GM23338 (cell line): ENCODE measurements around the gene TUSC7. TPM values are rescaled to one million over a fixed set of nuclear protein-coding genes. Genes with fewer than 3 reads are reported as not detected.

Source experiments
- ATAC-seq: fragments of 200-7000 bp; cut with Tn5 transposase; 3 replicates; pipeline ENCODE4 v1.9.1; 2020
- DNase-seq: peaks from one replicate; pipeline ENCODE4 v3.0.0-alpha.2; 2015; ENCODE audit warnings: low spot score
- H2AFZ ChIP-seq: fragments of 200-600 bp; sonication (generic); 2 replicates; pipeline ENCODE4 v1.8.0; 2016; ENCODE audit warnings: antibody characterized with exemption, mild to moderate bottlenecking, moderate library complexity
- H3F3A ChIP-seq: fragments of 200-600 bp; sonication (generic); replicated peaks from 2 replicates; pipeline ENCODE4 v1.8.0; 2017; ENCODE audit warnings: antibody characterized with exemption, mixed run types, low read depth
- H3K27ac ChIP-seq: fragments of 200-600 bp; sonication (generic); 2 replicates; pipeline ENCODE4 v1.6.1; 2016; ENCODE audit warnings: low read depth
- H3K27me3 ChIP-seq: fragments of 200-600 bp; sonication (generic); 2 replicates; pipeline ENCODE4 v1.8.0; 2016; ENCODE audit warnings: mild to moderate bottlenecking, mixed run types, moderate library complexity; ENCODE audit not compliant: insufficient read depth
- H3K36me3 ChIP-seq: fragments of 200-600 bp; sonication (generic); 2 replicates; pipeline ENCODE4 v1.8.0; 2016; ENCODE audit warnings: mild to moderate bottlenecking; ENCODE audit not compliant: insufficient read depth
- H3K4me1 ChIP-seq: fragments of 200-600 bp; sonication (generic); 2 replicates; pipeline ENCODE4 v1.8.0; 2016; ENCODE audit warnings: mild to moderate bottlenecking, moderate library complexity; ENCODE audit not compliant: insufficient read depth
- H3K4me2 ChIP-seq: fragments of 200-600 bp; sonication (generic); 2 replicates; pipeline ENCODE4 v1.7.1; 2017; ENCODE audit warnings: mixed run types
- H3K4me3 ChIP-seq: fragments of 200-600 bp; sonication (generic); 2 replicates; pipeline ENCODE4 v1.6.1; 2016; ENCODE audit warnings: mixed run types
- H3K79me2 ChIP-seq: fragments of 200-600 bp; sonication (generic); replicated peaks from 2 replicates; pipeline ENCODE4 v1.8.0; 2017; ENCODE audit warnings: mild to moderate bottlenecking; ENCODE audit not compliant: insufficient read depth
- H3K9me2 ChIP-seq: fragments of 200-600 bp; sonication (generic); 2 replicates; pipeline ENCODE4 v1.8.0; 2017; ENCODE audit not compliant: insufficient read depth
- H4K20me1 ChIP-seq: fragments of 200-600 bp; sonication (generic); replicated peaks from 2 replicates; pipeline ENCODE4 v1.8.0; 2017; ENCODE audit warnings: mild to moderate bottlenecking; ENCODE audit not compliant: insufficient read depth
- H3K27ac Mint-ChIP-seq: 2 replicates; pipeline ENCODE4 v1.8.0; 2020; ENCODE audit warnings: inconsistent platforms, mild to moderate bottlenecking, moderate library complexity, mixed read lengths
- H3K27me3 Mint-ChIP-seq: 3 replicates; pipeline ENCODE4 v1.8.0; 2022; ENCODE audit warnings: low read depth, mild to moderate bottlenecking, moderate library complexity, mixed read lengths, inconsistent platforms; ENCODE audit not compliant: insufficient read depth, poor library complexity
- H3K36me3 Mint-ChIP-seq: 3 replicates; pipeline ENCODE4 v1.8.0; 2021; ENCODE audit warnings: low read depth, mild to moderate bottlenecking, inconsistent platforms, moderate library complexity, mixed read lengths
- H3K4me1 Mint-ChIP-seq: 3 replicates; pipeline ENCODE4 v1.8.0; 2020; ENCODE audit warnings: mild to moderate bottlenecking, inconsistent platforms, mixed read lengths
- H3K4me3 Mint-ChIP-seq: 3 replicates; pipeline ENCODE4 v1.8.0; 2021; ENCODE audit warnings: moderate library complexity, mild to moderate bottlenecking, inconsistent platforms, mixed read lengths
- H3K9me3 Mint-ChIP-seq: 3 replicates; pipeline ENCODE4 v1.8.0; 2020; ENCODE audit warnings: moderate library complexity, mild to moderate bottlenecking, inconsistent platforms, mixed read lengths
- CREB1 ChIP-seq: fragments of 250-450 bp; sonication (Bioruptor Pico); IDR thresholded peaks from 2 replicates; pipeline ENCODE4 v1.5.0; 2020; ENCODE audit warnings: low read depth, mild to moderate bottlenecking, moderate library complexity
- EZH2 ChIP-seq: fragments of 200-600 bp; sonication (generic); IDR thresholded peaks from one replicate; pipeline ENCODE4 v1.8.0; 2017; ENCODE audit warnings: antibody characterized with exemption, mild to moderate bottlenecking, low read depth; ENCODE audit not compliant: unreplicated experiment
- EZH2phosphoT487 ChIP-seq: fragments of 200-600 bp; sonication (generic); IDR thresholded peaks from one replicate; pipeline ENCODE4 v1.8.1; 2018; ENCODE audit warnings: antibody characterized with exemption; ENCODE audit not compliant: unreplicated experiment
- JUNB ChIP-seq: IDR thresholded peaks from one replicate; pipeline ENCODE4 v1.6.1; 2016; ENCODE audit warnings: antibody characterized with exemption; ENCODE audit not compliant: unreplicated experiment
- NANOG ChIP-seq: IDR thresholded peaks from 2 replicates; pipeline ENCODE4 v1.6.1; 2016; ENCODE audit warnings: antibody characterized with exemption, borderline replicate concordance
- POLR2AphosphoS5 ChIP-seq: IDR thresholded peaks from 2 replicates; pipeline ENCODE4 v1.6.1; 2016; ENCODE audit warnings: antibody characterized with exemption, low read depth
- STAT1 ChIP-seq: IDR thresholded peaks from one replicate; pipeline ENCODE4 v1.6.1; 2016; ENCODE audit warnings: antibody characterized with exemption; ENCODE audit not compliant: unreplicated experiment
- ZNF114 ChIP-seq: fragments of 250-450 bp; sonication (Bioruptor Pico); IDR thresholded peaks from 2 replicates; pipeline ENCODE4 v1.5.0; 2020; ENCODE audit warnings: mild to moderate bottlenecking, moderate library complexity
- ZNF331 ChIP-seq: fragments of 250-450 bp; sonication (Bioruptor Pico); IDR thresholded peaks from 2 replicates; pipeline ENCODE4 v1.5.0; 2020; ENCODE audit warnings: low read depth, mild to moderate bottlenecking, moderate library complexity
- polyA plus RNA-seq: library from polyadenylated mRNA; unstranded; fragments of >200 nt; fragmentation: Nextera tagmentation; extraction: Ambion mirVana; gene quantifications from 2 replicates; pipeline ENCODE4 v1.2.1, GENCODE V29; 2016
- total RNA-seq: library from RNA; depleted of rRNA; stranded (reverse); fragments of >200 nt; shearing (Covaris generic); gene quantifications from 2 replicates; pipeline ENCODE4 v1.2.3, GENCODE V29; 2014
- TF ChIP-seq, protein P1 (sequence below): IDR thresholded peaks from 2 replicates; pipeline ENCODE4 v1.6.1; 2016; ENCODE audit warnings: antibody characterized with exemption
- TF ChIP-seq, protein P2 (sequence below), 2 experiments: fragments of 200-600 bp in 1 of 2; sonication (generic) in 1 of 2; conservative IDR thresholded peaks; 2 replicates each; pipeline versions ENCODE4 v1.5.1 to v1.6.1; 2016 to 2017; ENCODE audit warnings: antibody characterized with exemption in 2 of 2, low read depth in 2 of 2, mild to moderate bottlenecking in 2 of 2, moderate library complexity in 1 of 2
- TF ChIP-seq, protein P3 (sequence below): IDR thresholded peaks from one replicate; pipeline ENCODE4 v1.6.1; 2018; ENCODE audit warnings: antibody characterized with exemption; ENCODE audit not compliant: unreplicated experiment
- TF ChIP-seq, protein P4 (sequence below): fragments of 250-450 bp; sonication (Bioruptor Pico); IDR thresholded peaks from 2 replicates; pipeline ENCODE4 v1.5.0; 2020; ENCODE audit warnings: mild to moderate bottlenecking, moderate library complexity

The TUSC7 gene
- total and polyA plus RNA-seq, 2 experiments from 2014 or later = not detected

DNA sequence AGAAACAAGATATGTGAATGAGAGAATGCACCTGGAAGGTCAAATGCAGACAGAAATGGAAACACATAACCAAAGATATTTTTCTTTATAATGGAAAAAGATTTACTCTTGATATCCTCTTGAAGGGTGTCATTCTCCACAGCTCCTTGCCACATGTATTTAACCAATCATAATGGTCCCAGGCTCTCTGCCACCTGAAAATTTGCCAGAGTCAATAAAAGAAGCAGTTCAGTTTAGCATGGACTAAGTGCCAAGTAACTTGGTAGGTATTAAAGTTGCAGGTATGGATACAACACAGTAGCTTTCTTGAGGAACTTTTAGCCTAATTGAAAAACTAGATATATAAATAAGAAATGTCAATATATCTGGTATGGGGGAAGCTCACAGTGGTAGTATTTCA, 33.5 kb downstream of the TUSC7 start:
- no peak for DNase-seq
- H3F3A ChIP-seq = no peaks in the 10 kb centered on the region
- H2AFZ ChIP-seq = no peak overlapping the region
- H3K36me3 ChIP-seq = no peaks in the 10 kb centered on the region
- no peak for ATAC-seq
- no peaks in the 10 kb centered on the region for H3K4me1 ChIP-seq
- TF ChIP-seq EZH2 (no peak), JUNB (no peak), STAT1 (no peak), CREB1 (CRISPR knock-in tag) (no peak), ZNF331 (CRISPR knock-in tag) (no peak), NANOG (no peak), POLR2AphosphoS5 (no peak), EZH2phosphoT487 (no peak), ZNF114 (no peak)
- TF ChIP-seq, protein P1, sequence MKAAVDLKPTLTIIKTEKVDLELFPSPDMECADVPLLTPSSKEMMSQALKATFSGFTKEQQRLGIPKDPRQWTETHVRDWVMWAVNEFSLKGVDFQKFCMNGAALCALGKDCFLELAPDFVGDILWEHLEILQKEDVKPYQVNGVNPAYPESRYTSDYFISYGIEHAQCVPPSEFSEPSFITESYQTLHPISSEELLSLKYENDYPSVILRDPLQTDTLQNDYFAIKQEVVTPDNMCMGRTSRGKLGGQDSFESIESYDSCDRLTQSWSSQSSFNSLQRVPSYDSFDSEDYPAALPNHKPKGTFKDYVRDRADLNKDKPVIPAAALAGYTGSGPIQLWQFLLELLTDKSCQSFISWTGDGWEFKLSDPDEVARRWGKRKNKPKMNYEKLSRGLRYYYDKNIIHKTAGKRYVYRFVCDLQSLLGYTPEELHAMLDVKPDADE = no peak
- TF ChIP-seq, protein P2, sequence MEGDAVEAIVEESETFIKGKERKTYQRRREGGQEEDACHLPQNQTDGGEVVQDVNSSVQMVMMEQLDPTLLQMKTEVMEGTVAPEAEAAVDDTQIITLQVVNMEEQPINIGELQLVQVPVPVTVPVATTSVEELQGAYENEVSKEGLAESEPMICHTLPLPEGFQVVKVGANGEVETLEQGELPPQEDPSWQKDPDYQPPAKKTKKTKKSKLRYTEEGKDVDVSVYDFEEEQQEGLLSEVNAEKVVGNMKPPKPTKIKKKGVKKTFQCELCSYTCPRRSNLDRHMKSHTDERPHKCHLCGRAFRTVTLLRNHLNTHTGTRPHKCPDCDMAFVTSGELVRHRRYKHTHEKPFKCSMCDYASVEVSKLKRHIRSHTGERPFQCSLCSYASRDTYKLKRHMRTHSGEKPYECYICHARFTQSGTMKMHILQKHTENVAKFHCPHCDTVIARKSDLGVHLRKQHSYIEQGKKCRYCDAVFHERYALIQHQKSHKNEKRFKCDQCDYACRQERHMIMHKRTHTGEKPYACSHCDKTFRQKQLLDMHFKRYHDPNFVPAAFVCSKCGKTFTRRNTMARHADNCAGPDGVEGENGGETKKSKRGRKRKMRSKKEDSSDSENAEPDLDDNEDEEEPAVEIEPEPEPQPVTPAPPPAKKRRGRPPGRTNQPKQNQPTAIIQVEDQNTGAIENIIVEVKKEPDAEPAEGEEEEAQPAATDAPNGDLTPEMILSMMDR (conservative IDR thresholded peaks at IDR 0.05; ENCODE audit: low read depth in 2 of 2) = no peak
- TF ChIP-seq, protein P3, sequence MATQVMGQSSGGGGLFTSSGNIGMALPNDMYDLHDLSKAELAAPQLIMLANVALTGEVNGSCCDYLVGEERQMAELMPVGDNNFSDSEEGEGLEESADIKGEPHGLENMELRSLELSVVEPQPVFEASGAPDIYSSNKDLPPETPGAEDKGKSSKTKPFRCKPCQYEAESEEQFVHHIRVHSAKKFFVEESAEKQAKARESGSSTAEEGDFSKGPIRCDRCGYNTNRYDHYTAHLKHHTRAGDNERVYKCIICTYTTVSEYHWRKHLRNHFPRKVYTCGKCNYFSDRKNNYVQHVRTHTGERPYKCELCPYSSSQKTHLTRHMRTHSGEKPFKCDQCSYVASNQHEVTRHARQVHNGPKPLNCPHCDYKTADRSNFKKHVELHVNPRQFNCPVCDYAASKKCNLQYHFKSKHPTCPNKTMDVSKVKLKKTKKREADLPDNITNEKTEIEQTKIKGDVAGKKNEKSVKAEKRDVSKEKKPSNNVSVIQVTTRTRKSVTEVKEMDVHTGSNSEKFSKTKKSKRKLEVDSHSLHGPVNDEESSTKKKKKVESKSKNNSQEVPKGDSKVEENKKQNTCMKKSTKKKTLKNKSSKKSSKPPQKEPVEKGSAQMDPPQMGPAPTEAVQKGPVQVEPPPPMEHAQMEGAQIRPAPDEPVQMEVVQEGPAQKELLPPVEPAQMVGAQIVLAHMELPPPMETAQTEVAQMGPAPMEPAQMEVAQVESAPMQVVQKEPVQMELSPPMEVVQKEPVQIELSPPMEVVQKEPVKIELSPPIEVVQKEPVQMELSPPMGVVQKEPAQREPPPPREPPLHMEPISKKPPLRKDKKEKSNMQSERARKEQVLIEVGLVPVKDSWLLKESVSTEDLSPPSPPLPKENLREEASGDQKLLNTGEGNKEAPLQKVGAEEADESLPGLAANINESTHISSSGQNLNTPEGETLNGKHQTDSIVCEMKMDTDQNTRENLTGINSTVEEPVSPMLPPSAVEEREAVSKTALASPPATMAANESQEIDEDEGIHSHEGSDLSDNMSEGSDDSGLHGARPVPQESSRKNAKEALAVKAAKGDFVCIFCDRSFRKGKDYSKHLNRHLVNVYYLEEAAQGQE = no peak
- TF ChIP-seq, protein P4, sequence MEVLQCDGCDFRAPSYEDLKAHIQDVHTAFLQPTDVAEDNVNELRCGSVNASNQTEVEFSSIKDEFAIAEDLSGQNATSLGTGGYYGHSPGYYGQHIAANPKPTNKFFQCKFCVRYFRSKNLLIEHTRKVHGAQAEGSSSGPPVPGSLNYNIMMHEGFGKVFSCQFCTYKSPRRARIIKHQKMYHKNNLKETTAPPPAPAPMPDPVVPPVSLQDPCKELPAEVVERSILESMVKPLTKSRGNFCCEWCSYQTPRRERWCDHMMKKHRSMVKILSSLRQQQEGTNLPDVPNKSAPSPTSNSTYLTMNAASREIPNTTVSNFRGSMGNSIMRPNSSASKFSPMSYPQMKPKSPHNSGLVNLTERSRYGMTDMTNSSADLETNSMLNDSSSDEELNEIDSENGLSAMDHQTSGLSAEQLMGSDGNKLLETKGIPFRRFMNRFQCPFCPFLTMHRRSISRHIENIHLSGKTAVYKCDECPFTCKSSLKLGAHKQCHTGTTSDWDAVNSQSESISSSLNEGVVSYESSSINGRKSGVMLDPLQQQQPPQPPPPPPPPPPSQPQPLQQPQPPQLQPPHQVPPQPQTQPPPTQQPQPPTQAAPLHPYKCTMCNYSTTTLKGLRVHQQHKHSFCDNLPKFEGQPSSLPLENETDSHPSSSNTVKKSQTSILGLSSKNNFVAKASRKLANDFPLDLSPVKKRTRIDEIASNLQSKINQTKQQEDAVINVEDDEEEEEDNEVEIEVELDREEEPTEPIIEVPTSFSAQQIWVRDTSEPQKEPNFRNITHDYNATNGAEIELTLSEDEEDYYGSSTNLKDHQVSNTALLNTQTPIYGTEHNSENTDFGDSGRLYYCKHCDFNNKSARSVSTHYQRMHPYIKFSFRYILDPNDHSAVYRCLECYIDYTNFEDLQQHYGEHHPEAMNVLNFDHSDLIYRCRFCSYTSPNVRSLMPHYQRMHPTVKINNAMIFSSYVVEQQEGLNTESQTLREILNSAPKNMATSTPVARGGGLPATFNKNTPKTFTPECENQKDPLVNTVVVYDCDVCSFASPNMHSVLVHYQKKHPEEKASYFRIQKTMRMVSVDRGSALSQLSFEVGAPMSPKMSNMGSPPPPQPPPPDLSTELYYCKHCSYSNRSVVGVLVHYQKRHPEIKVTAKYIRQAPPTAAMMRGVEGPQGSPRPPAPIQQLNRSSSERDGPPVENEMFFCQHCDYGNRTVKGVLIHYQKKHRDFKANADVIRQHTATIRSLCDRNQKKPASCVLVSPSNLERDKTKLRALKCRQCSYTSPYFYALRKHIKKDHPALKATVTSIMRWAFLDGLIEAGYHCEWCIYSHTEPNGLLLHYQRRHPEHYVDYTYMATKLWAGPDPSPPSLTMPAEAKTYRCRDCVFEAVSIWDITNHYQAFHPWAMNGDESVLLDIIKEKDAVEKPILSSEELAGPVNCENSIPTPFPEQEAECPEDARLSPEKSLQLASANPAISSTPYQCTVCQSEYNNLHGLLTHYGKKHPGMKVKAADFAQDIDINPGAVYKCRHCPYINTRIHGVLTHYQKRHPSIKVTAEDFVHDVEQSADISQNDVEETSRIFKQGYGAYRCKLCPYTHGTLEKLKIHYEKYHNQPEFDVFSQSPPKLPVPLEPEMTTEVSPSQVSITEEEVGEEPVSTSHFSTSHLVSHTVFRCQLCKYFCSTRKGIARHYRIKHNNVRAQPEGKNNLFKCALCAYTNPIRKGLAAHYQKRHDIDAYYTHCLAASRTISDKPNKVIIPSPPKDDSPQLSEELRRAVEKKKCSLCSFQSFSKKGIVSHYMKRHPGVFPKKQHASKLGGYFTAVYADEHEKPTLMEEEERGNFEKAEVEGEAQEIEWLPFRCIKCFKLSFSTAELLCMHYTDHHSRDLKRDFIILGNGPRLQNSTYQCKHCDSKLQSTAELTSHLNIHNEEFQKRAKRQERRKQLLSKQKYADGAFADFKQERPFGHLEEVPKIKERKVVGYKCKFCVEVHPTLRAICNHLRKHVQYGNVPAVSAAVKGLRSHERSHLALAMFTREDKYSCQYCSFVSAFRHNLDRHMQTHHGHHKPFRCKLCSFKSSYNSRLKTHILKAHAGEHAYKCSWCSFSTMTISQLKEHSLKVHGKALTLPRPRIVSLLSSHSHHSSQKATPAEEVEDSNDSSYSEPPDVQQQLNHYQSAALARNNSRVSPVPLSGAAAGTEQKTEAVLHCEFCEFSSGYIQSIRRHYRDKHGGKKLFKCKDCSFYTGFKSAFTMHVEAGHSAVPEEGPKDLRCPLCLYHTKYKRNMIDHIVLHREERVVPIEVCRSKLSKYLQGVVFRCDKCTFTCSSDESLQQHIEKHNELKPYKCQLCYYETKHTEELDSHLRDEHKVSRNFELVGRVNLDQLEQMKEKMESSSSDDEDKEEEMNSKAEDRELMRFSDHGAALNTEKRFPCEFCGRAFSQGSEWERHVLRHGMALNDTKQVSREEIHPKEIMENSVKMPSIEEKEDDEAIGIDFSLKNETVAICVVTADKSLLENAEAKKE (CRISPR knock-in tag) = no peak
- no peaks in the 10 kb centered on the region for H3K9me2 ChIP-seq
- H3K79me2 ChIP-seq = no peaks in the 10 kb centered on the region
- no peak overlapping the region for H3K27ac Mint-ChIP-seq
- H3K36me3 Mint-ChIP-seq = no peaks in the 10 kb centered on the region; the same call in 2 of the 3 replicates
- no peaks in the 10 kb centered on the region for H3K4me1 Mint-ChIP-seq
- no peaks in the 10 kb centered on the region for H4K20me1 ChIP-seq
- H3K9me3 Mint-ChIP-seq = no peaks in the 10 kb centered on the region; the same call in 1 of the 3 replicates
- H3K4me3 Mint-ChIP-seq = no peak overlapping the region
- H3K27me3 Mint-ChIP-seq = no peaks in the 10 kb centered on the region
- no peak overlapping the region for H3K27ac ChIP-seq
- H3K4me2 ChIP-seq = no peak overlapping the region
- no peaks in the 10 kb centered on the region for H3K27me3 ChIP-seq
- H3K4me3 ChIP-seq = no peak overlapping the region
